NCI-H510A (cell line): ENCODE measurements around the gene EPN1.
"Not testable (repeated sequence)": the region's sequence is repeated elsewhere in the genome, so short reads cannot be mapped to it uniquely, and the experiment has no call there.

ENCODE experiments used
- DNase-seq: peaks from one replicate; lab custom pipeline; 2025; lab: John Stamatoyannopoulos, UW

Gene EPN1

DNA sequence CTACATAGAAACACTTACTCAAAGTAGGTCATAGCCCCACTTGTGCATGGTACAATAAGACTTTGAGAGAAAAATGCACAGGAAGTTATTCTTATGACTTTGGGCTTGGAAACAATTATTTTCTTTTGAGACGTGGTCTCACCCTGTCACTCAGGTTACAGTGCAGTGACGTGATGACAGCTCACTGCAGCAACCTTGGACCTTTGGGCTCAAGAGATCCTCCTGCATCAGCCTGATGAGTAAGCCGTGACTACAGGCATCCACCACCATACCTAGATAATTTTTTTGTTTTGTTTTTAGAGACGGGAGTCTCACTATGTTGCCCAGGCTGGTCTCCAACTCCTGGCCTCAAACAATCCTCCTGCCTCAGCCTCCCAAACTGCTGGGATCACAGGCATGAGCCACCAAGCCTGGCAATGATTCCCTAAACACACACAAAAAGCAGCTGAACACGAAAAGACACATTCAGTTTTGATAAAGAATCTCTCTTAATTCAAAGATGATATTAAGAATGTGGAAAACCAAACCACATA lies 45.3 kb downstream of the EPN1 start:
- DNase-seq = no peak

DNA sequence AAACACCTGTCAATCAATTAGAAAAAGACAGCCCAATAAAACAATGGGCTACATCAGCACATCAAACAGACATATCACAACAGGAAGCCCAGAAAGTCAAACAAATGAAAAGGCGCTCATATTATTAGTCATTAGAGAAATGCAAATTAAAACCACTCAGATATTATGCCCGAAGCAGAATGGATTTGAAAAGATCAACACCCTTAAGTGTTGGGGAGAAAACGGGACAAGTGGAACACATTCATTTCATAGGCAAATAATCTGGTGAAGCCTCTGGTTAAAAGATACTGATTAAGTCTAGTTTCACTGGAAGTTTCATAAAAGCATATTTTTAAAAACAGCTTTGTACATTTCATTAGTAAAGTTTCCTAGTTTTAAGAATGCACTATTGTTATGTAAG lies 45.8 kb downstream of the EPN1 start:
- DNase-seq = no peak

DNA sequence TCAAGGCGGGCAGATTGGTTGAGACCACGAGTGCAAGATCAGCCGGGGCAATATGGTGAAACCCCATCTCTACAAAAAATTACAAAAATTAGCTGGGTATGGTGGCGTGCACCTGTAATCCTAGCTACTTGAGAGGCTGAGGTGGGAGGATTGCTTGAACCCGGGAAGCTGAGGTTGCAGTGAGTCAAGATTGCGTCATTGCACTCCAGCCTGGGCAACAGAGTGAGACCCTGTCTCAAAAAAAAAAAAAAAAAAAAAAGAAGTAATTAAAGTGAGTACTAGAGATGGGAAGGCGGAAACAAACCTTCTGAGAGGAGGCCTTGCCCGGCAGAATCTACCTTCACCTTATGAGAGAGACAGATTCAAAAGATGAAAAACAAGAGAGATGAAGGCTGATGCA lies 48.5 kb downstream of the EPN1 start:
- no peak for DNase-seq

DNA sequence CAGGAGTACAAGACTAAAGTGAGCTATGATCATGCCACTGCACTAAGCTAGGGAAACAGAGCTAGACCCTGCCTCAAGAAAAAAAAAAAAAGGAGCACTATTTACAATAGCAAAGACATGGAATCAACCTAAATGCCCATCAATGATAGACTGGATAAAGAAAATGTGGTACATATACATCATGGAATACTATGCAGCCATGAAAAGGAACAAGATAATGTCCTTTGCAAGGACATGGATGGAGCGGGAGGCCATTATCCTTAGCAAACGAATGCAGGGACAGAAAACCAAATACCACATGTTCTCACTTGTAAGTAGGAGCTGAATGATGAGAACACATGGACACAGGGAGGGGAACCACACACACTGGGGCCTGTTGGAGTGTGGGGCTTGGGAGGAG lies 55.4 kb downstream of the EPN1 start:
- DNase-seq = not testable (repeated sequence)

DNA sequence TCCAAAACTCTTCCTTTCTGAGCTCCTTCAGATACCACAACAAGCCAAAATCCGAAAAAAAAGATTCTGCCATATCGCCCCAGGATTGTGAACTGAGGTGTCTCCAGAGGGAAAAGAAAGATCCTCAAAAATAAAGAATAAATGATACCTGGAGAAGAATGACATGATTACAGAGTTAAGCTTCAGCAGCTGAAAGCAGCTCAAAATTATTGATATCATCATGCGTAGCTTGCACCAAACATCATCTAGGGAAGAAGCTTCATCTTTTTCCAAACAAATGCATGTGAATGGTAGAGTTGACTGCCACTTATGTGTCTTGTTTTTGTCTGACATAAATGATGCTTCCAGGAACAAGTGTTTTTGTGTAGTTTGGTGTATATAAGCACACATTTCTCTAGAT lies 63.3 kb downstream of the EPN1 start, which contains the start of gene NLRP9:
NLRP9 (minus strand) TSS at position 101 of the 400 bp plus-strand sequence; CDS start at position 73, 28 bp downstream.
- DNase-seq = no peak

DNA sequence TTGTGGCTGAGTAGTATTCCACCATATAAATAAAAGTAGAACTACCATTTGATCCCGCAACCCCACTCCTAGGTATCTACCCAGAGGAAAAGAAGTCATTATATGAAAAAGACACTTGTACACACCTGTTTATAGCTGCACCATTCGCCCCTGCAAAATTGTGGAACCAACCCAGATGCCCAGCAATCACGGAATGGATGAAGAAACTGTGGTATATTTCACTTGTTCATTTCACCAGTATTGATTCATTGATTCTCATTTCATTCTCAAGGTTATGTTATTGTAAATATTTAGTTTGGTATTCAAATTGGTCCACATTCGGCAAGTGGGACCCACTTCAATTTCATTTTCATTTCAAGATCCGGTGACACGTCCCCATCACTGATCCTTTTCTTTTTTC lies 75.7 kb downstream of the EPN1 start:
- DNase-seq = no peak

DNA sequence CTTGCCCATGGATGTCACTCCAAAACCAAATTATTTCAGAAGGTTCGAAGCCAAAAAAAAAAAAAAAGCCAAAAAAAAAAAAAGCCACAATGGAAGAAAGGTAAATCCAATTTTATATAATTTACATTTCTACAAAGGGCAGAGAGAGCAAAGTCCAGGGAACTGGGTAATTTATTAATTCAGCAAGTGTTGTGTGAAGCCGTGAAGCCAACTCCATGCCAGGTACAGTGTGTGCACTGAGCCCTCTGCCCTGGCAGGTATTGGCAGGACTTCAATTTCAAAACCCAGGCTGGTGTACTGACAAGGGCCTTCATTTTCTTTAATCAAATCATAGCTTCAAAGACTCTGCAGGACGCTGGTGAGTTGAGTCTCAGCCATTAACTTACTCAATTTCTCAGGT lies 78.4 kb downstream of the EPN1 start:
- DNase-seq = no peak

DNA sequence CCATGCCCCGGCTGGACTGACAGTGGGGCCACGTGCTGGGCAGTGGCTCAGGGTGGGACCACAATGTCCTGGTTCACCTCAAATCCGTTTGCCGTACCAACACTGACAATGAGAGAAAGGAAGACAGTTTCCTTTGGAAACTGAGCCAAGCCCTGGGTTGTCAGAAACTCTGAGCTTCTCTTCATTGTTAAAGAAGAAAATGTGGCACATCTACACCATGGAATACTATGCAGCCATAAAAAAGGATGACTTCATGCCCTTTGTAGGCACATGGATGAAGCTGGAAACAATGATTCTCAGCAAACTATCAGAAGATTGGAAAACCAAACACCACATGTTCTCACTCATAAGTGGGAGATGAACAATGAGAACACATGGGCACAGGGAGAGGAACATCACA lies 81.8 kb downstream of the EPN1 start:
- DNase-seq = not testable (repeated sequence)

DNA sequence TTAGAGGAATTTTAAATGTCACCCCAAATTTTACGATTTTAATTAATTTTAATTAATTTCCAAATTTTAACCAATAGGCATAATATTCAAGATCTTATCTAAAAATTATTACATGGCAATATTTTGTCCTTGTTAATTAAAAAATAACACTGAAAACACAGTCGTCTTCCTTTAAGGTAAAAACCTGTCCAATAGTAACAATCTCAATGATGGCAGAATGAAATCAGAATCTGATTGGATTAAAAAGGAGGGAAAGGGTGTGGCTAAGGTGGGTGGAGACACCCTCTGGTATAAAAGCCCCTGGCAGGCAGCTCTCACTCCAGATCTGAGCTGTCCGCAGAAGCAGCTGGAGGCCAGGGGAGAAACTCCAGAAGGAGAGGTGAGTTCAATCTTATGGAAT lies 83.8 kb downstream of the EPN1 start, which contains the start of gene RFPL4A:
RFPL4A (plus strand) TSS at position 301 of the 400 bp plus-strand sequence. CDS start 2,704 bp downstream, outside the sequence.
- DNase-seq = not testable (repeated sequence)
